GM12864 (cell line): ENCODE results near the gene CCDC192.

ENCODE experiments used
- DNase-seq: peaks from one replicate; pipeline ENCODE4 v3.0.0-alpha.2; 2011; ENCODE audit warnings: low read depth
- H3K4me3 ChIP-seq: 2 replicates; pipeline ENCODE4 v1.5.1; 2011; ENCODE audit warnings: mild to moderate bottlenecking, low read depth, low read length, control low read depth
- TF ChIP-seq, protein P1 (sequence below): IDR thresholded peaks from 2 replicates; pipeline ENCODE4 v1.5.1; 2011; ENCODE audit warnings: low read depth, mild to moderate bottlenecking, moderate library complexity, low read length, control low read depth, inconsistent platforms; ENCODE audit errors: missing control alignments

CCDC192 gene

DNA sequence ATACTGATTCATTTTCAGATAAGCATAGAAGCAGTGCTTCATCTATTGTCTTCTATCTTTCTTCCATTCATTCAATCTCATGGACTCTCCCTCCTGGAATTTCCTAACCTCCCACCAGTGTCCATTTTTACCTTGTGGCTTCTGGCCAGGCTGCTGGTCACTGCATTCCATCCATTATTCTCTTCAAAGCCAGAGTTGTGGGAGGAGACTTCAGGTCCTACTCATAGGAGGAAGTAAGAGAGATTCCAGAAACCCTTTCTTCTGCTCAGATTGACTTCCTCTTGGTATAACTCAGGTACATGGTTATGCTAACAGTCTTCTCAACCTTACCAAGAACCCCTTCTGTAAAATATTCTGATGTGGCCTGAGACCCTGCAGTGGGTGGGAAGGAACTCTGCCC is 227.1 kb downstream of the CCDC192 start:
- no peak for DNase-seq
- TF ChIP-seq, protein P1, sequence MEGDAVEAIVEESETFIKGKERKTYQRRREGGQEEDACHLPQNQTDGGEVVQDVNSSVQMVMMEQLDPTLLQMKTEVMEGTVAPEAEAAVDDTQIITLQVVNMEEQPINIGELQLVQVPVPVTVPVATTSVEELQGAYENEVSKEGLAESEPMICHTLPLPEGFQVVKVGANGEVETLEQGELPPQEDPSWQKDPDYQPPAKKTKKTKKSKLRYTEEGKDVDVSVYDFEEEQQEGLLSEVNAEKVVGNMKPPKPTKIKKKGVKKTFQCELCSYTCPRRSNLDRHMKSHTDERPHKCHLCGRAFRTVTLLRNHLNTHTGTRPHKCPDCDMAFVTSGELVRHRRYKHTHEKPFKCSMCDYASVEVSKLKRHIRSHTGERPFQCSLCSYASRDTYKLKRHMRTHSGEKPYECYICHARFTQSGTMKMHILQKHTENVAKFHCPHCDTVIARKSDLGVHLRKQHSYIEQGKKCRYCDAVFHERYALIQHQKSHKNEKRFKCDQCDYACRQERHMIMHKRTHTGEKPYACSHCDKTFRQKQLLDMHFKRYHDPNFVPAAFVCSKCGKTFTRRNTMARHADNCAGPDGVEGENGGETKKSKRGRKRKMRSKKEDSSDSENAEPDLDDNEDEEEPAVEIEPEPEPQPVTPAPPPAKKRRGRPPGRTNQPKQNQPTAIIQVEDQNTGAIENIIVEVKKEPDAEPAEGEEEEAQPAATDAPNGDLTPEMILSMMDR: no peak
- no peak overlapping the region for H3K4me3 ChIP-seq

DNA sequence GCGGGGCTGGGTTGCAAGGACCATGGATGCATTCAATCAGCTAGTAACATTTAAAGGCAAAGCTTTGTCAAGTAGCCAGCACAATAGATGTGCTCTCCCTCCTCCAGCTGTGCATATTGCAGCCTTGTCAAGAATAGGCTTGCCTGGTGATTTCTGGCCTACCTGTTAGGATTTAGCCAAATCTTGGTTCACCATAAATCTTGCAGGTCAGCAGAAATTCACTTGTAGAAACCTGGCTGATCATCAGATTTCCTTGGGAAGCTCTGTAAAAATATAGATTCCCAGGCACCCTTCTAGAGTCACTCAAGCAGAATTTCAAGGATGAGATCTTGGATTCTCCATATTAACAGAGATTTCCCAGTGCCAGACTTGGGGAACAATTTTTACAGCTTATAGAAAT is 228.2 kb downstream of the CCDC192 start:
- DNase-seq: no peak
- H3K4me3 ChIP-seq: no peak overlapping the region
- TF ChIP-seq, protein P1: no peak

DNA sequence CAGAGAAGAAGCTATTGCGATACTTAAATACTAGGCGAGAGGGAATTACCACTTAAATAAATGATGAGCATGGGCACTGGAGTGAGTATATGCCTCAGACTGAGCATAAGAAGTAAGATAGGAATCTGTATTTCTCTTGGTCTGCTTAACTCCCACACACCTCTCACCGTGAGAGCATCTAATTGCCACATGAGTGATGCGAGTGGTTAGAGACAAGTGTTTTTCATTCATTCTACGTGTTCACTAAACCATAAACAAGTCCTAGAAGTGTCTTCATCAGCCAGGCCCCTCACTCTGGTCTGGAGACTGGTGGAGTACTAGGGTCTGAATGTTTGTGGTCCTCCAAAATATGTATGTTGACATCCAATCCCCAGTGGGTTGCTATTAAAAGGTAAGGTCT is 230.2 kb downstream of the CCDC192 start:
- H3K4me3 ChIP-seq: no peak overlapping the region
- no peak for DNase-seq
- TF ChIP-seq, protein P1: no peak

DNA sequence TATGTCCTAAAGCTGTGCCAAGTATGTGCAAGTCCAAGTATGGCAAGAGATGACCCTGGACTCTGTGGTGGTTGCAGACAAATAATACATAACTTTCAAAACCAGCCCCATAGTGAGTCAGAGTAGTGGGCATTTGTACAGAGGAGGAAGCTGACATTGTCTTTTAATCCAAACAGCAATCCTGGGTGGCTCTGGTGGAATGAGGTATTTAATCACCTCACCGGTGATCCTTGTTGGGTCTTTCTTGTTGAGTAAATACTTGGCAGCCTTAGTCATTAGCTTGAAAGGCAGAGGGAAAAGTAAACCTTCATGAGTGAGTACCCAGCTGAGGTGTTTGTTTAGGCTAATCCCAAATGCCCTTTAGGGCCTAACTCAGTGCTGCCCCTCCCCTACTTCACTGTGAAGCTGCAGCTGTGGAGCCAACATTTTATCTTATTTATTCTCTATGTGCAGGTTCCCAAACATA is 231.6 kb downstream of the CCDC192 start:
- no peak for DNase-seq
- TF ChIP-seq, protein P1: no peak
- no peak overlapping the region for H3K4me3 ChIP-seq

DNA sequence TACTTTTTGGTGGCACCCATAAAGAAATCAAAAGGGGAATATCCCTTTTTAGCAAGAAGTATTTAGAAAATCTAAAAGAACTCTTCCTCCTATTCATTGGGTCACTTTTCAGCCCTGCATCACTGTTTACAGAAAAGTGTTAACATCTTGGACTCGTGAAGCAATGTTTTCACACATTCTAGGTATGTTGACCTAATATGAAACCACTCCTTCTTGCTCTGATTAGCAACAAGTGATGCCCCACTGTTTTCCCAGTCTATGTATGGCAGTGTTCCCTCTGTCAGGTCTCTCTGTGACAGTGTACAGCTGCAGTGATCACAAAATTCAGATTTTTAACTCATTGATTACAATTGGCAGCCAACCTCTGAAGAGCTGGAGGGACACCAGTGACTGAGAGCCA is 232.2 kb downstream of the CCDC192 start:
- DNase-seq: no peak
- no peak overlapping the region for H3K4me3 ChIP-seq
- TF ChIP-seq, protein P1: no peak

DNA sequence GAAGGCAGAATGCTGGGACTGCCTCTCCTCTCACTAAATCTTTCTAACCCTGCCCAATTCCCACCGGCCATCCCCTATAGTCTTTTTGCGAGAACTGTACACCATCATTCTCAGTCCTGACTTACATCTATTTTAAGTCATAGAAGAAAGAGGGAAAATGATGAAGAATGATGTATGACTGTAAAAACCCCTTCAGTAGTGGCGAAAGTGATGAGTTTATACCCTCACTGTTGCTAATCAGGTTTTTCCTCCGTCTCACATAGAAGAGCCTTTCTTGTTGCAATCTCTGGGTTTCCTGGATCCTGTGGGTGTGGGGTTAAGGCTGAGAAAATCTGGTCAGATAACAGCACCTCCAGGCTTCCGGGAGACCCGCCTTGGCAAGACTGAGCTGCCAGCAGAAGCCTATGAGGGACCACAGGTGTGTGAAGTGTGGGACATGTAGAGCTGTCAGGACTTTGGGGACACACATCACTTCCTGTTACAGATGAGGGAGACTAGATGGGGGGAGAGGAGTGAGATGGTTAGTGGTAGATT is 233.3 kb downstream of the CCDC192 start:
- H3K4me3 ChIP-seq: no peak overlapping the region
- no peak for DNase-seq
- TF ChIP-seq, protein P1: no peak

DNA sequence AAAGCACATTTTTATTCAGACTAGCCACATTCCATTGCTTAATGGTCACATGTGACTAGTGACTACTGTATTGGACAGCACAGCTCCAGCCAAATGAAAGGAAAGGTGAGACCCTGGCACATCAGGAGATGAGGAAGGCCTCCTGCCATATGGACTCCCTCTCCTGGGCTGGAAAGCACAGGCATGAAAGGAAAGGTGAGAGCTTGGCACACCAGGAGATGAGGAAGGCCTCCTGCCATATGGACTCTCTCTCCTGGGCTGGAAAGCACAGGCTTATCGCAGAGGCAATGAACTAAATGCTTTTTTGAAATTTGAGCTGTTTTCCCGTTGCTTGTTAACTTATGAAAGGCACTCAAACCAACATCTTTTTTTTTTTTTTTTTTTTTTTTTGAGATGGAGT is 235.6 kb downstream of the CCDC192 start:
- no peak for DNase-seq
- H3K4me3 ChIP-seq: no peak overlapping the region
- TF ChIP-seq, protein P1: no peak
